K562 (cell line): ENCODE data around the gene PRDM2. TPM values are rescaled to one million over a fixed set of nuclear protein-coding genes. Genes with fewer than 3 reads are reported as not detected.

Experiments
- BACH1 ChIP-seq: fragments of 200-800 bp; sonication (Bioruptor generic); IDR thresholded peaks from 2 replicates; pipeline ENCODE4 v1.6.1; 2016; ENCODE audit warnings: missing genetic modification characterization, missing compliant biosample characterization
- CBFA2T3 ChIP-seq: fragments of 450-650 bp; IDR thresholded peaks from 2 replicates; pipeline ENCODE4 v1.6.1; 2017
- EP400 ChIP-seq: fragments of 450-650 bp; IDR thresholded peaks from 2 replicates; pipeline ENCODE4 v1.6.1; 2017; ENCODE audit warnings: antibody characterized with exemption, mild to moderate bottlenecking, moderate library complexity
- FOSL1 ChIP-seq: fragments of 200-800 bp; sonication (Bioruptor generic); conservative IDR thresholded peaks from 2 replicates; pipeline ENCODE4 v1.6.1; 2016; ENCODE audit warnings: missing genetic modification characterization, missing compliant biosample characterization
- HOXB6 ChIP-seq: fragments of 250-450 bp; sonication (Bioruptor Pico); IDR thresholded peaks from 2 replicates; pipeline ENCODE4 v1.5.1; 2022; ENCODE audit warnings: mild to moderate bottlenecking, borderline replicate concordance
- JUND ChIP-seq, 2 experiments: IDR thresholded peaks; 2 replicates in 1 of 2; 3 replicates in 1 of 2; pipeline ENCODE4 v1.6.1; 2011; ENCODE audit warnings: borderline replicate concordance in 2 of 2, low read depth in 2 of 2, low read length in 2 of 2, improper control_type of control experiment in 1 of 2, missing biosample characterization in 1 of 2, missing genetic modification characterization in 1 of 2, missing genetic modification reagents in 1 of 2
- MCM3 ChIP-seq: fragments of 450-650 bp; IDR thresholded peaks from 2 replicates; pipeline ENCODE4 v1.6.1; 2016
- MYNN ChIP-seq, 2 experiments: sonication (generic); formaldehyde crosslinking in 1 of 2; IDR thresholded peaks; 2 replicates each; pipeline versions ENCODE4 v1.5.0 to v1.6.1; 2016 to 2020; ENCODE audit warnings: antibody characterized with exemption in 1 of 2, missing genetic modification reagents in 1 of 2
- NRF1 ChIP-seq, 2 experiments: fragments of 450-650 bp; IDR thresholded peaks in 1 of 2; conservative IDR thresholded peaks in 1 of 2; 2 replicates each; pipeline ENCODE4 v1.6.1; 2014; ENCODE audit warnings: mild to moderate bottlenecking in 2 of 2
- POLR2G ChIP-seq: fragments of 200-400 bp; formaldehyde crosslinking; IDR thresholded peaks from 2 replicates; pipeline ENCODE4 v1.6.1; 2017; ENCODE audit warnings: low read depth, mild to moderate bottlenecking, antibody characterized with exemption, low read length, moderate library complexity
- PTBP1 ChIP-seq: fragments of 200-400 bp; formaldehyde crosslinking; IDR thresholded peaks from 2 replicates; pipeline ENCODE4 v1.6.1; 2017; ENCODE audit warnings: low read depth, low read length
- RAD21 ChIP-seq, 2 experiments: fragments of 250-450 bp in 1 of 2; fragments of 450-650 bp in 1 of 2; sonication (Bioruptor Pico) in 1 of 2; formaldehyde crosslinking in 1 of 2; IDR thresholded peaks in 1 of 2; conservative IDR thresholded peaks in 1 of 2; 2 replicates each; pipeline versions ENCODE4 v1.4.0 to v1.8.0; 2020 to 2022; ENCODE audit warnings: mild to moderate bottlenecking in 2 of 2, moderate library complexity in 1 of 2
- RCOR1 ChIP-seq, 2 experiments: IDR thresholded peaks; 2 replicates each; pipeline ENCODE4 v1.6.1; 2012; ENCODE audit warnings: low read depth in 2 of 2, low read length in 2 of 2, borderline replicate concordance in 1 of 2, improper control_type of control experiment in 1 of 2
- TBP ChIP-seq: optimal IDR thresholded peaks from 2 replicates; pipeline ENCODE3; 2011; ENCODE audit warnings: low read depth, low read length, improper control_type of control experiment
- ZNF121 ChIP-seq: sonication (generic); formaldehyde crosslinking; conservative IDR thresholded peaks from 2 replicates; pipeline ENCODE4 v1.8.0; 2022; ENCODE audit warnings: missing genetic modification reagents
- ZNF583 ChIP-seq: fragments of 250-450 bp; sonication (Bioruptor Pico); IDR thresholded peaks from 2 replicates; pipeline ENCODE4 v1.4.0; 2020
- polyA plus RNA-seq, 8 experiments: library from polyadenylated mRNA; depleted of rRNA in 4 of 8; stranded (reverse) in 5 of 8; unstranded in 3 of 8; fragments of >200 nt; fragmentation: Nextera tagmentation in 2 of 8; fragmentation: Illumina TruSeq in 1 of 8; extraction: Ambion mirVana in 2 of 8; extraction: Trizol in 1 of 8; gene quantifications; 2 replicates each; pipeline versions ENCODE4 v1.2.1 to v1.2.3, GENCODE V29; 2011 to 2014; ENCODE audit warnings: inconsistent platforms in 1 of 8, missing spikeins in 1 of 8
- total RNA-seq, 7 experiments: library from RNA; depleted of rRNA in 6 of 7; stranded (reverse); fragments of >200 nt in 6 of 7; fragmentation: Illumina TruSeq in 2 of 7; extraction: Trizol in 2 of 7; gene quantifications; 2 replicates each; pipeline versions ENCODE4 v1.2.1 to v1.2.3, GENCODE V29; 2011 to 2021; ENCODE audit warnings: low replicate concordance in 1 of 7
- TF ChIP-seq, protein P1 (sequence below): sonication (generic); formaldehyde crosslinking; IDR thresholded peaks from 2 replicates; pipeline ENCODE4 v1.8.0; 2023; ENCODE audit warnings: missing genetic modification reagents, mild to moderate bottlenecking, borderline replicate concordance
- TF ChIP-seq, protein P2 (sequence below), 3 experiments: IDR thresholded peaks in 2 of 3; conservative IDR thresholded peaks in 1 of 3; 2 replicates each; pipeline ENCODE4 v1.5.1; 2011 to 2012; ENCODE audit warnings: low read length in 3 of 3, mild to moderate bottlenecking in 3 of 3, control low read depth in 2 of 3, improper control_type of control experiment in 1 of 3, inconsistent platforms in 1 of 3, low read depth in 1 of 3, mixed read lengths in 1 of 3, moderate library complexity in 1 of 3; ENCODE audit not compliant: insufficient read depth in 2 of 3
- TF ChIP-seq, protein P3 (sequence below): fragments of 450-650 bp; IDR thresholded peaks from 2 replicates; pipeline ENCODE4 v1.6.1; 2017; ENCODE audit warnings: mild to moderate bottlenecking, moderate library complexity

The PRDM2 gene
- total and polyA plus RNA-seq, 9 of the 15 experiments (the other 6 are each of a cell fraction or from before 2014, with no cell fraction given): 5.4 to 27.6 (median 12.5) TPM

DNA sequence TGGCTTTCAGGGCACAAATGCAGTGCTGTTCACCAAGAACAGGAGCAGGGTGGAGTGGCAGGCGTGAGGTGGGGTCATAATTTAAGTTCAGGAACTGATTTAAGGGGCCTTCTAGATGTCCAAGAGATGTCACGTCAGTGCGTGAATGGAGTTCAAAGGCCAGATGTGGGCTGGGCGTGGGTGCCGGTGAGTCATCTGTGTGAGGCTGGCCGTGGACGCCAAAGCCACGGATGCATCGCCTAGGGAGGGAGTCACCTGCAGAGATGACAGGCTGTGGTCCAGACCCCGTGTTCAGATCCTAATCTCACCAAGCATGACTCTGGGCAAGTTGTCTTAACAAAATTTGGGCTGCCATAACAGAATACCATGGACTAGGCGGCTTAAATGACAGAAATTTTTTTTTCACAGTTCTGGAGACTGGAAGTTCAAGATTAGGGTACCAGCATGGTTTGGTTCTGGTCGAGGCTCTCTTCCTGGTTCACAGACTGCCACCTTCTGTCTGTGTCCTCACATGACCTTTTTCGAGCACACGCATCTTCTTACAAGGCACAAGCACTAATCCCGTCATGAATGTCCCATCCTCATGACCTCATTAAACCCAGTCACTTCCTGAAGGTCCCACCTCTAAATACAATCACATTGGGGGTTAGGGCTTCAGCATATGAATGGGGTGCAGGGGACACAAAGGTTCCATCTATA is 109.6 kb downstream of the PRDM2 start (continued):
- TF ChIP-seq, protein P1, sequence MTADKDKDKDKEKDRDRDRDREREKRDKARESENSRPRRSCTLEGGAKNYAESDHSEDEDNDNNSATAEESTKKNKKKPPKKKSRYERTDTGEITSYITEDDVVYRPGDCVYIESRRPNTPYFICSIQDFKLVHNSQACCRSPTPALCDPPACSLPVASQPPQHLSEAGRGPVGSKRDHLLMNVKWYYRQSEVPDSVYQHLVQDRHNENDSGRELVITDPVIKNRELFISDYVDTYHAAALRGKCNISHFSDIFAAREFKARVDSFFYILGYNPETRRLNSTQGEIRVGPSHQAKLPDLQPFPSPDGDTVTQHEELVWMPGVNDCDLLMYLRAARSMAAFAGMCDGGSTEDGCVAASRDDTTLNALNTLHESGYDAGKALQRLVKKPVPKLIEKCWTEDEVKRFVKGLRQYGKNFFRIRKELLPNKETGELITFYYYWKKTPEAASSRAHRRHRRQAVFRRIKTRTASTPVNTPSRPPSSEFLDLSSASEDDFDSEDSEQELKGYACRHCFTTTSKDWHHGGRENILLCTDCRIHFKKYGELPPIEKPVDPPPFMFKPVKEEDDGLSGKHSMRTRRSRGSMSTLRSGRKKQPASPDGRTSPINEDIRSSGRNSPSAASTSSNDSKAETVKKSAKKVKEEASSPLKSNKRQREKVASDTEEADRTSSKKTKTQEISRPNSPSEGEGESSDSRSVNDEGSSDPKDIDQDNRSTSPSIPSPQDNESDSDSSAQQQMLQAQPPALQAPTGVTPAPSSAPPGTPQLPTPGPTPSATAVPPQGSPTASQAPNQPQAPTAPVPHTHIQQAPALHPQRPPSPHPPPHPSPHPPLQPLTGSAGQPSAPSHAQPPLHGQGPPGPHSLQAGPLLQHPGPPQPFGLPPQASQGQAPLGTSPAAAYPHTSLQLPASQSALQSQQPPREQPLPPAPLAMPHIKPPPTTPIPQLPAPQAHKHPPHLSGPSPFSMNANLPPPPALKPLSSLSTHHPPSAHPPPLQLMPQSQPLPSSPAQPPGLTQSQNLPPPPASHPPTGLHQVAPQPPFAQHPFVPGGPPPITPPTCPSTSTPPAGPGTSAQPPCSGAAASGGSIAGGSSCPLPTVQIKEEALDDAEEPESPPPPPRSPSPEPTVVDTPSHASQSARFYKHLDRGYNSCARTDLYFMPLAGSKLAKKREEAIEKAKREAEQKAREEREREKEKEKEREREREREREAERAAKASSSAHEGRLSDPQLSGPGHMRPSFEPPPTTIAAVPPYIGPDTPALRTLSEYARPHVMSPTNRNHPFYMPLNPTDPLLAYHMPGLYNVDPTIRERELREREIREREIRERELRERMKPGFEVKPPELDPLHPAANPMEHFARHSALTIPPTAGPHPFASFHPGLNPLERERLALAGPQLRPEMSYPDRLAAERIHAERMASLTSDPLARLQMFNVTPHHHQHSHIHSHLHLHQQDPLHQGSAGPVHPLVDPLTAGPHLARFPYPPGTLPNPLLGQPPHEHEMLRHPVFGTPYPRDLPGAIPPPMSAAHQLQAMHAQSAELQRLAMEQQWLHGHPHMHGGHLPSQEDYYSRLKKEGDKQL: no peak
- TF ChIP-seq TBP (no peak), JUND (IDR thresholded peaks at IDR 0.05; ENCODE audit: borderline replicate concordance, low read depth, low read length) (peak; percentile 75; the same call in 1 of the 2 replicates), JUND (tag; IDR thresholded peaks at IDR 0.05; ENCODE audit: borderline replicate concordance, low read depth, low read length) (peak; percentile 35; the same call in 1 of the 3 replicates), HOXB6 (CRISPR knock-in tag) (no peak), RCOR1 (IDR thresholded peaks at IDR 0.05; ENCODE audit: borderline replicate concordance in 1 of 2, low read depth in 2 of 2, low read length in 2 of 2) (0 out of 4 replicates have a peak, but pooled peaks of 1 of the 2 experiments have one; percentile 37), MYNN (IDR thresholded peaks at IDR 0.05) (no peak), MYNN (CRISPR knock-in tag; IDR thresholded peaks at IDR 0.05) (no peak), PTBP1 (no peak), POLR2G (no peak), RAD21 (CRISPR knock-in tag; conservative IDR thresholded peaks at IDR 0.05 in 1 of 2, IDR thresholded peaks at IDR 0.05 in 1 of 2) (peak in 1 of 2 experiments; percentile 23; a peak in 2 of 4 replicates), EP400 (no peak), BACH1 (tag) (no peak), CBFA2T3 (peak; percentile 40), NRF1 (conservative IDR thresholded peaks at IDR 0.05 in 1 of 2, IDR thresholded peaks at IDR 0.05 in 1 of 2) (no peak), MCM3 (no peak), ZNF121 (CRISPR knock-in tag) (no peak), ZNF583 (CRISPR knock-in tag) (no peak), FOSL1 (tag) (peak; percentile 71)
- TF ChIP-seq, protein P2, sequence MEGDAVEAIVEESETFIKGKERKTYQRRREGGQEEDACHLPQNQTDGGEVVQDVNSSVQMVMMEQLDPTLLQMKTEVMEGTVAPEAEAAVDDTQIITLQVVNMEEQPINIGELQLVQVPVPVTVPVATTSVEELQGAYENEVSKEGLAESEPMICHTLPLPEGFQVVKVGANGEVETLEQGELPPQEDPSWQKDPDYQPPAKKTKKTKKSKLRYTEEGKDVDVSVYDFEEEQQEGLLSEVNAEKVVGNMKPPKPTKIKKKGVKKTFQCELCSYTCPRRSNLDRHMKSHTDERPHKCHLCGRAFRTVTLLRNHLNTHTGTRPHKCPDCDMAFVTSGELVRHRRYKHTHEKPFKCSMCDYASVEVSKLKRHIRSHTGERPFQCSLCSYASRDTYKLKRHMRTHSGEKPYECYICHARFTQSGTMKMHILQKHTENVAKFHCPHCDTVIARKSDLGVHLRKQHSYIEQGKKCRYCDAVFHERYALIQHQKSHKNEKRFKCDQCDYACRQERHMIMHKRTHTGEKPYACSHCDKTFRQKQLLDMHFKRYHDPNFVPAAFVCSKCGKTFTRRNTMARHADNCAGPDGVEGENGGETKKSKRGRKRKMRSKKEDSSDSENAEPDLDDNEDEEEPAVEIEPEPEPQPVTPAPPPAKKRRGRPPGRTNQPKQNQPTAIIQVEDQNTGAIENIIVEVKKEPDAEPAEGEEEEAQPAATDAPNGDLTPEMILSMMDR (IDR thresholded peaks at IDR 0.05 in 2 of 3, conservative IDR thresholded peaks at IDR 0.05 in 1 of 3; ENCODE audit: insufficient read depth in 2 of 3, low read depth in 1 of 3, low read length in 3 of 3): peak in 1 of 3 experiments; percentile 21; a peak in 2 of 6 replicates
- TF ChIP-seq, protein P3, sequence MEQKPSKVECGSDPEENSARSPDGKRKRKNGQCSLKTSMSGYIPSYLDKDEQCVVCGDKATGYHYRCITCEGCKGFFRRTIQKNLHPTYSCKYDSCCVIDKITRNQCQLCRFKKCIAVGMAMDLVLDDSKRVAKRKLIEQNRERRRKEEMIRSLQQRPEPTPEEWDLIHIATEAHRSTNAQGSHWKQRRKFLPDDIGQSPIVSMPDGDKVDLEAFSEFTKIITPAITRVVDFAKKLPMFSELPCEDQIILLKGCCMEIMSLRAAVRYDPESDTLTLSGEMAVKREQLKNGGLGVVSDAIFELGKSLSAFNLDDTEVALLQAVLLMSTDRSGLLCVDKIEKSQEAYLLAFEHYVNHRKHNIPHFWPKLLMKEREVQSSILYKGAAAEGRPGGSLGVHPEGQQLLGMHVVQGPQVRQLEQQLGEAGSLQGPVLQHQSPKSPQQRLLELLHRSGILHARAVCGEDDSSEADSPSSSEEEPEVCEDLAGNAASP: peak; percentile 84
